HepG2 (cell line): ENCODE measurements around the gene SAMD10. TPM values are rescaled to one million over a fixed set of nuclear protein-coding genes. Genes with fewer than 3 reads are reported as not detected.

Experiments
- CAMTA2 ChIP-seq: sonication (generic); formaldehyde crosslinking; IDR thresholded peaks from 2 replicates; pipeline ENCODE4 v1.4.0; 2020; ENCODE audit warnings: mild to moderate bottlenecking, missing genetic modification reagents, borderline replicate concordance
- RBFOX2 ChIP-seq: fragments of 200-400 bp; formaldehyde crosslinking; IDR thresholded peaks from 2 replicates; pipeline ENCODE4 v1.6.1; 2017; ENCODE audit warnings: low read depth, mild to moderate bottlenecking, low read length
- SOX5 ChIP-seq: IDR thresholded peaks from 2 replicates; pipeline ENCODE4 v1.6.1; 2016; ENCODE audit warnings: borderline replicate concordance
- ZFP36L2 ChIP-seq: sonication (generic); formaldehyde crosslinking; IDR thresholded peaks from 2 replicates; pipeline ENCODE4 v1.4.0; 2020; ENCODE audit warnings: missing genetic modification reagents
- ZMAT3 ChIP-seq: sonication (generic); formaldehyde crosslinking; conservative IDR thresholded peaks from 2 replicates; pipeline ENCODE4 v1.7.0; 2021; ENCODE audit warnings: missing genetic modification reagents
- ZNF407 ChIP-seq: sonication (generic); formaldehyde crosslinking; IDR thresholded peaks from one replicate; pipeline ENCODE4 v1.5.1; 2020; ENCODE audit warnings: mild to moderate bottlenecking, missing genetic modification reagents; ENCODE audit errors: not compliant biosample characterization
- ZNF609 ChIP-seq: sonication (generic); formaldehyde crosslinking; IDR thresholded peaks from 2 replicates; pipeline ENCODE4 v1.4.0; 2020; ENCODE audit warnings: mild to moderate bottlenecking, missing genetic modification reagents, borderline replicate concordance
- polyA plus RNA-seq, 8 experiments: library from polyadenylated mRNA; depleted of rRNA in 3 of 8; stranded (reverse) in 7 of 8; unstranded in 1 of 8; fragments of >200 nt; fragmentation: Illumina TruSeq in 4 of 8; extraction: Trizol in 4 of 8; gene quantifications; 2 replicates each; pipeline versions ENCODE4 v1.2.1 to v1.2.3, GENCODE V29; 2011 to 2016; ENCODE audit warnings: low read depth in 4 of 8, missing spikeins in 1 of 8, mixed read lengths in 1 of 8; ENCODE audit not compliant: insufficient read depth in 1 of 8
- total RNA-seq, 5 experiments: library from RNA; depleted of rRNA; stranded (reverse); fragments of >200 nt; fragmentation: Illumina TruSeq; extraction: Trizol; gene quantifications; 2 replicates each; pipeline ENCODE4 v1.2.3, GENCODE V29; 2016; ENCODE audit warnings: low read depth in 1 of 5
- TF ChIP-seq, protein P1 (sequence below): sonication (generic); formaldehyde crosslinking; IDR thresholded peaks from 2 replicates; pipeline ENCODE4 v1.8.0; 2022; ENCODE audit warnings: mild to moderate bottlenecking, missing genetic modification reagents; ENCODE audit not compliant: insufficient replicate concordance
- TF ChIP-seq, protein P2 (sequence below): sonication (generic); formaldehyde crosslinking; conservative IDR thresholded peaks from 2 replicates; pipeline ENCODE4 v1.4.0; 2020; ENCODE audit warnings: missing genetic modification reagents
- TF ChIP-seq, protein P3 (sequence below): sonication (generic); formaldehyde crosslinking; IDR thresholded peaks from 2 replicates; pipeline ENCODE4 v1.4.0; 2020; ENCODE audit warnings: missing genetic modification reagents

Gene SAMD10
- total and polyA plus RNA-seq, 2 of the 13 experiments (the other 11 are each of a cell fraction or from before 2014, with no cell fraction given), result 6.1 to 11.0 TPM

- TF ChIP-seq, protein P1, sequence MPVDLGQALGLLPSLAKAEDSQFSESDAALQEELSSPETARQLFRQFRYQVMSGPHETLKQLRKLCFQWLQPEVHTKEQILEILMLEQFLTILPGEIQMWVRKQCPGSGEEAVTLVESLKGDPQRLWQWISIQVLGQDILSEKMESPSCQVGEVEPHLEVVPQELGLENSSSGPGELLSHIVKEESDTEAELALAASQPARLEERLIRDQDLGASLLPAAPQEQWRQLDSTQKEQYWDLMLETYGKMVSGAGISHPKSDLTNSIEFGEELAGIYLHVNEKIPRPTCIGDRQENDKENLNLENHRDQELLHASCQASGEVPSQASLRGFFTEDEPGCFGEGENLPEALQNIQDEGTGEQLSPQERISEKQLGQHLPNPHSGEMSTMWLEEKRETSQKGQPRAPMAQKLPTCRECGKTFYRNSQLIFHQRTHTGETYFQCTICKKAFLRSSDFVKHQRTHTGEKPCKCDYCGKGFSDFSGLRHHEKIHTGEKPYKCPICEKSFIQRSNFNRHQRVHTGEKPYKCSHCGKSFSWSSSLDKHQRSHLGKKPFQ, result no peak
- TF ChIP-seq, protein P2, sequence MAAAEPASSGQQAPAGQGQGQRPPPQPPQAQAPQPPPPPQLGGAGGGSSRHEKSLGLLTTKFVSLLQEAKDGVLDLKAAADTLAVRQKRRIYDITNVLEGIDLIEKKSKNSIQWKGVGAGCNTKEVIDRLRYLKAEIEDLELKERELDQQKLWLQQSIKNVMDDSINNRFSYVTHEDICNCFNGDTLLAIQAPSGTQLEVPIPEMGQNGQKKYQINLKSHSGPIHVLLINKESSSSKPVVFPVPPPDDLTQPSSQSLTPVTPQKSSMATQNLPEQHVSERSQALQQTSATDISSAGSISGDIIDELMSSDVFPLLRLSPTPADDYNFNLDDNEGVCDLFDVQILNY (CRISPR knock-in tag), result no peak
- TF ChIP-seq SOX5 (CRISPR knock-in tag), result no peak
- TF ChIP-seq ZMAT3 (CRISPR knock-in tag), result no peak
- TF ChIP-seq ZFP36L2, result no peak
- TF ChIP-seq CAMTA2 (CRISPR knock-in tag), result no peak
- no peak for TF ChIP-seq ZNF609 (CRISPR knock-in tag)
- TF ChIP-seq, protein P3, sequence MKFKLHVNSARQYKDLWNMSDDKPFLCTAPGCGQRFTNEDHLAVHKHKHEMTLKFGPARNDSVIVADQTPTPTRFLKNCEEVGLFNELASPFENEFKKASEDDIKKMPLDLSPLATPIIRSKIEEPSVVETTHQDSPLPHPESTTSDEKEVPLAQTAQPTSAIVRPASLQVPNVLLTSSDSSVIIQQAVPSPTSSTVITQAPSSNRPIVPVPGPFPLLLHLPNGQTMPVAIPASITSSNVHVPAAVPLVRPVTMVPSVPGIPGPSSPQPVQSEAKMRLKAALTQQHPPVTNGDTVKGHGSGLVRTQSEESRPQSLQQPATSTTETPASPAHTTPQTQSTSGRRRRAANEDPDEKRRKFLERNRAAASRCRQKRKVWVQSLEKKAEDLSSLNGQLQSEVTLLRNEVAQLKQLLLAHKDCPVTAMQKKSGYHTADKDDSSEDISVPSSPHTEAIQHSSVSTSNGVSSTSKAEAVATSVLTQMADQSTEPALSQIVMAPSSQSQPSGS (CRISPR knock-in tag), result no peak
- TF ChIP-seq RBFOX2, result no peak
- TF ChIP-seq ZNF407 (CRISPR knock-in tag), result no peak
These were observed 21.6 kb downstream of the SAMD10 start (continued) for GRCh38 chr20:63957690-63958441.
